ENCODE data around the gene NOPCHAP1.
"Not testable (repeated sequence)": the region's sequence is repeated elsewhere in the genome, so short reads cannot be mapped to it uniquely, and the experiment has no call there.

Gene NOPCHAP1

DNA sequence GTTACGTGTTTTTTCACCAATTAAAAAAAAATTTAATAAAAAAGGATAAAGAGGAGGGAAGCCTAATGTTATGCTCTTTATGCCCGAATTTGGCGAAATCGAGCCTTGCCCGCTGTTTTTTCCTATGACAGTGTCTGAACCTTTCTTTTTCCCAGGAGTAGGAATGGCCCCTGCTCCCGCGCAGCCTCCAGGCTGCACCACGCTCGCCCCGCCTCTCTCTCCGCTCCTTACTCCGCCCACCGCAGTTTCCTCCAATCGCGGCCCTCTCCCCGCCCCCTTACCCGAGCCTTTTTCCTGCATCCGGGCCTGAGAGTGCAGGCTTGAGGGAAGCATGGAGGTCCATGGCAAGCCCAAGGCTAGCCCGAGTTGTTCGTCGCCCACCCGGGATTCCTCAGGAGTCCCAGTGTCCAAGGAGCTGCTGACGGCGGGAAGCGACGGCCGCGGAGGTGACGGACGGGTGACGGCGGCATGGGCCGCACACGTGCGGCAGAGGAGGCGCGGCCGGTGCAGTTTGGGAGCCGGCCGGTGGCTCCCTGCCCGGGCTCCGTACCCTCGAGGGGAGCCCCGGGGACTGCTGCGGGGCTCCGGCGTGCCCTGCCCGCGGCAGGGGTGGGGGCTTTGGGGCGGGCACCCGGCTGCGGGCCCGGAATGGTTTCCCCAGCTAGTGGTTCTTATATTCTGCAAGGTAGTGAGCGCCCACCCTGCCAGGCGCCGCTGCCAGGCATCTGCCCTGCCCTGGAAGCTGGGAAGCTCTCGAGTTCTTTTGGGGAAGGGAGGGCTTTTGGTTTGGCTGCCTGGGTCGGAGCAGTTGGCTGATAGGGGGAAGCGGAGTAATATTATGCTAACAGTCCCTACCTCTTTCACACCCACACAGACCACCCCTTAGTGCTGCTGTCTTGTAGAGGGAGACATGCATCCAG lies at the start of gene NOPCHAP1:
Gene NOPCHAP1 (plus strand): TSS at position 295 of the 920 bp plus-strand sequence. CDS start 37 bp downstream, at position 332.
- DNase-seq (ENCODE audit: low read depth in 3 of 3): peak; percentile 68 to 74 (median 69)

- DNase-seq (ENCODE audit: low read depth in 3 of 3): no peak
Measured at GRCh38 chr12:104938371-104938770, 47.7 kb upstream of the NOPCHAP1 start.

DNA sequence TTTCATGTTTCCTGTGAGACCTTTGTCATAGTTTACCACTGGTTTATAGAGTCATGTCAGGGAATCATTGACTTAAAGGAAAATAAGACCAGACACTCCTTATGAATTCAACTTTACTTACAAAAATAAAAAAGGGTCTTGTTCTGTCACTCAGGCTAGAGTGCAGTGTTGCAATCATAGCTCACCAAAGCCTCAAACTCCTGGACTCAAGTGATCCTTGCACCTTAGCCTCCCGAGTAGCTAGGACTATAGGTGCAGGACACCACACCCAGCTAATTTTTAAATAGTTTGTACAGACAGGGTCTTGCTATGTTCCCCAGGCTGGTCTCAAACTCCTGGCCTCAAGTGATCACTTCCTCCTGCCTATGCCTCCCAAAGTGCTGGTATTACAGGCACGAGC lies 47.0 kb upstream of the NOPCHAP1 start:
- no peak for DNase-seq (ENCODE audit: low read depth in 3 of 3)

- DNase-seq (ENCODE audit: low read depth in 3 of 3): no peak
Measured at GRCh38 chr12:104941454-104941853, 44.7 kb upstream of the NOPCHAP1 start.

DNA sequence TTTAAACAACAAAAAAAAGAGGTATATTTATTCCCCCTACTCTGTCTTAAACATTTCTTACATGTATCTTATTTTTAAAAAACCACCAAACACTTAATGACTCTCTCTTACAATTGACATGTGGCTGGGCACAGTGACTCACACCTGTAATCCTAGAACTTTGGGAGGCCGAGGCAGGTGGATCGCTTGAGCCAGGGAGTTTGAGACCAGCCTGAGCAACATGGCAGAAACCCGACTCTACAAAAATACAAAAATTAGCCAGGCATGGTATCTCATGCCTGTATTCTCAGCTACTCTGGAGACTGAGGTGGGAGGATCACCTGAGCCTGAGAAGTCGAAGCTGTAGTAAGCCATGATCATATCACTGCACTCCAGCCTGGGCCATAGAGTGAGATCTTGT lies 44.0 kb upstream of the NOPCHAP1 start:
- no peak for DNase-seq (ENCODE audit: low read depth in 3 of 3)

DNA sequence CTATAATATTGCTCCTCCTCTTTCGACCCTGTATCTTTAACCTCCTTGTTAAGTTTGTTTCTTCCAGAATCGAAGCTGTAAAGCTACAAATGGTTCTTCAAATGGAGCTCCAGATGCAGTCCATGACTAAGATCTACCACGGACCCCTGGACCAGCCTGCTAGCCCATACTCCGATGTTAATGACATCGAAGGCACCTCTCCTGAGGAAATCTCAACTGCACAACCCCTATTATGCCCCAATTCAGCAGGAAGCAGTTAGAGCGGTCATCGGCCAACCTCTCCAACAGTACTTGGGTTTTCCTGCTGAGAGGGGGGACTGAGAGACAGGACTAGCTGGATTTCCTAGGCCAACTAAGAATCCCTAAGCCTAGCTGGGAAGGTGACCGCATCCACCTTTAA lies 42.7 kb upstream of the NOPCHAP1 start:
- DNase-seq (ENCODE audit: low read depth in 3 of 3): not testable (repeated sequence)

- no peak for DNase-seq (ENCODE audit: low read depth in 3 of 3)
Measured at GRCh38 chr12:104944252-104944651, 41.9 kb upstream of the NOPCHAP1 start.

DNA sequence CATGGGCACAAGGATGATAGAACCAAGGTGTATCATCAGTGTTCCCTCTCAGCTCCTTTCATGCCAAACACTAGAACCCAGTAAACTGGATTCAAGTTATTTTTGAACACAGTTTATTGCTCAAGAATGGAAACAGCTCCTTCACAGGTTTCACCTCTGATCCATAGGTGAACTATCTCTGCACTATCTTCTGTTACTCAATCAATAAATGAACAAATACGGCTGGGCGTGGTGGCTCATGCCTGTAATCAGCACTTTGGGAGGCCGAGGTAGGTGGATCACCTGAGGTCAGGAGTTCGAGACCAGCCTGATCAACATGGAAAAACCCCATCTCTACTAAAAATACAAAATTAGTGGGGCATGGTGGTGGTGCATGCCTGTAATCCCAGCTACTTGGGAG lies 37.4 kb upstream of the NOPCHAP1 start:
- DNase-seq (ENCODE audit: low read depth in 3 of 3): not testable (repeated sequence)

DNA sequence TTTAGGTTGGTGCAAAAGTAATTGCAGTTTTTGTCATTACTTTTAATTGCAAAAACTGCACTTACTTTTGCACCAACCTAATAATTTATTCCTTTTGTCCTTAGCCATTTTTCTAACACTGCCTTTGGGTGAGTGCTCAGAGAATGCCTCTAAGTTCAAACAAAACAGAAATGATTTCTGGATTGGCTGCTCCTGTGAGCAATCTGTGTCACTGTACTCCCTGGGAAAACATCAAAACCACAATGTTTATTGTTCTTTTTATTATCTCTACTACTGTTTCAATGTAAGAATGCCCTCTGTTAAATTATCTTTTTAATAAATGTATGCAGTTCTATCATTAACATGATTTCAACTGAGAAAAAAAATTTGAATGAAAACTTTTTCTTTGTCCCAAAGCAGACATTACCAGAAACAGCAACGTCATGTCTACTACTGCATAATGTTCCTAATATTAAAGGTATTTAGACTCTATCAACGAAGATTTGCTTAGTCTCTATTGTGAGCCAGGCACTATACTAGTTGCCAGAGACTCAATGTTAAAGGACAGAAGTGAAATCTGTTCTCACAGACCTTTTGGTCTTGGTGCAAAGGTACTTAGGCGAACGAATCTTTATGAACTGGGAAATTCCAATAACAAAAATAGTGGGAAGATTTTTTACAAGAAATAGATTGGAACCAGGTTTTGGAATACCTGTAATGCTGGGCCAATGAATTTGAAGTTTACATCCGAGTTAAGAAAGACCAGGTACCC lies 34.2 kb upstream of the NOPCHAP1 start:
- DNase-seq (ENCODE audit: low read depth in 3 of 3): no peak

DNA sequence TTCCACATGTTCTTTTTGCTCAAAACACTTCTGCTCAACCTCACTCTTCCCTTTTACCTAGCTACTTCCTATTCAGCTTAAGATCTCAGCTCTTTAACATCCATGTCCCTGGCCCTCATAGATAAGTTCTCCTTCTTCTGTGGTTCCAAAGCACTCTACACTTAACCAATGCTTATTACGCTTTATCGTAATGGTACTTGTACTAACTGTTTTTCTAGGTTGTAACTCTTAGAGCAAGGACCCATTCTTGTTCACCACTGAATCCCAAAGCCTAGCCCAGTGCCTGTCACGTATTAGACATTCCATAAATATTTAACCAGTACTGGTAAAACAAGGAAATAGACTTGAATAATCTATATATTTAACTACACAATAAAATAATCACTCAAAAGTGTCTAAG lies 33.3 kb upstream of the NOPCHAP1 start:
- no peak for DNase-seq (ENCODE audit: low read depth in 3 of 3)

- no peak for DNase-seq (ENCODE audit: low read depth in 3 of 3)
Measured at GRCh38 chr12:104953323-104953722, 32.8 kb upstream of the NOPCHAP1 start.

DNA sequence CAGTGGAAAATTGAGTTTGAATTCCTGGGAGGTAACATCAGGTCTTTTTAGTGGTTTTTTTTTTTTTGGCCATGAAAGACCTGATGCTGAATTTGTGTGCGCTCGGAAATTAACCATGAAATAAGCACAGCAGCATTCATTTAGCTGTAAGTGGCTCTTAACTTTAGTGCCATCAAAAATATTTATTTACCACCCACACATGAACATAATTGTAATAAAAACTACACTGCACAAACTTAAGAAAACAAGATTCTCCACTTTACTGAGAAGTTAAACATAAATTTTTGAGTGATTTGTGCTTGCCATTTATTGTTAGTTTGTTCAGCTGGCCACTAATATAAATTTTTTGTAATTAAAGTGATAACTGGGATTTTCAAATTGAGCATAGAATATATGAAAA lies 30.4 kb upstream of the NOPCHAP1 start:
- DNase-seq (ENCODE audit: low read depth in 3 of 3): no peak

DNA sequence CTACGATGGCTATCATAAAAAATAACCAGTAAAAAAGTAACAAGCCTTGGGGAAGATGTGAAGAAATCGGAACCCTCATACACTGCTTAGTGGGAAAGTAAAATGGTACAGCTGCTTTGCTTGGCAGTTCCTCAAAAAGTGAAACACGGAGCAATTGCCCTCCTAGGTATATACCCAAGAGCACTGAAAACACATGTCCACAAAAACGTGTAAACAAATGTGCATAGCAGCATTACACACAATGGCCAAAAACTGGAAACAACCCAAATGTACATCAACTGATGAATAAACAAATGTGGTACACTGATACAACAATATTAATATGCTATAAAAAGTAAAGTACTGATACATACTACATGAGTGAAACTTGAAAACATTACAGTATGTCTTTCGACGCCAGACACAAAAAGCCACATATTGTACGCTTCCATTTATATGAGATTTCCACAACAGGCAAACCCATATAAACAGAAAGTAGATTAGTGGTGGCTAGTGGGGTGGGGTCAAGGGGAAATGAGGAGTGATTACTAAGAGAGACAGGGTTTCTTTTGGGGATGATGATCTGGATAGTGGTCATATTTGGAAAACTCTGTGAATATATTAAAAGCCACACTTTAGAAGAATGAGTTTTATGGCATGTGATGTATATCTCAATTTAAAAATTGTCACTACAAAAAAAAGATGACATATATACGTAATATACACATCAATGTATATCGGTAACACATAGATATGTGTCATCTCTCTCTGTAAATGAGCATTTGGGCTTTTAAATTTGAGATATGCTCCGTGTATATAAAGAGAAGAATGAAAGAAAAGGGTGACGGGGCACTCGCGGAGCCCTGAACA lies 29.0 kb upstream of the NOPCHAP1 start:
- DNase-seq (ENCODE audit: low read depth in 3 of 3): no peak

DNA sequence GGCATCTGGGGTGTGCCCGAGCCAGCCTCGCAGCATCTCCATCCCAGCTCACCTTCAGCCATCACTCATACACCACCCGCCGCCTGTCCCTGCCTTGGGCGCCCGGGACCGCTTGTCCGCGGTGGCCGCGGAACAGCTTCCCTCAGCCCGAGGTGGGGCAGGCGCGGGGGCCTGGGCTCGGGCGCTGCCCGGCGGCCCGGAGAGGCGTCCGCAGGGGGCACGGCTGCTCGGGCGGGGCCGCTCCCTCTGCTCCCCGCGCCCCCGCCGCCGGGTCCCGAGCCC lies 28.5 kb upstream of the NOPCHAP1 start:
- peak in 2 of 3 experiments; percentile 9 to 13 for DNase-seq (ENCODE audit: low read depth in 3 of 3)

GRCh38 chr12:104958001-104958804 lies 27.9 kb upstream of the NOPCHAP1 start, which contains the start of gene SLC41A2:
TSS of gene SLC41A2 (minus strand) at chr12:104958290. CDS start at chr12:104928527, 29,763 bp downstream.
- peak; percentile 61 to 73 (median 71) for DNase-seq (ENCODE audit: low read depth in 3 of 3)

GRCh38 chr12:104958805-104959334 lies 27.2 kb upstream of the NOPCHAP1 start:
- DNase-seq (ENCODE audit: low read depth in 3 of 3): no peak

DNA sequence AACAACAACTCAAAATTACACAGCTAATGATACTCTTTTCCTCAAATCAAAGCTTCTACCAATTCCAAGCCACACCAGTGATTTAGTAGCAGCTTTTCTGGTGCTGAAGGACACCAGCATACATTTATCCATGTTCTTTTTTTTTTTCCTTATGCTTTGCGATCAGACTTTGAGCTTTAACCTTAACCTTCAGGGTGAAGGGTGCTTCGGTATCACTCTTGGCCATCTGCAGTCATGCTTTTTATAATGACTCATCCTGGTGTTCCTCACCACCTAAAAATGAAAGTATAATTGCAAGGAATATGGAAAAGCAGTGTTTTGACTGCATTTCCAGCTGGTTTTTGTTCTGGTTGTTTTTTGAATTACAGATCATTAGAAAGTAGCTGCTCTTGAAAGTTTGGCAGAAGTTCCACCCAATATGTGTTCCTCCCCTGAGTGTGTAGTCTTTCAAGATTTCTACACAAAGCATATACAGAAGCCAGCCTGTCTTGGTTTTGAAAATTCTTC lies 26.7 kb upstream of the NOPCHAP1 start:
- no peak for DNase-seq (ENCODE audit: low read depth in 3 of 3)

GRCh38 chr12:104960464-104960863 lies 25.7 kb upstream of the NOPCHAP1 start:
- DNase-seq (ENCODE audit: low read depth in 3 of 3): no peak

GRCh38 chr12:104963757-104964156 lies 22.4 kb upstream of the NOPCHAP1 start:
- DNase-seq (ENCODE audit: low read depth in 3 of 3): no peak

- DNase-seq (ENCODE audit: low read depth in 3 of 3): no peak
Measured at GRCh38 chr12:104964167-104964855, 21.8 kb upstream of the NOPCHAP1 start.
